Smooth muscle cell (in vitro differentiated cells): Measurements from ENCODE around the gene RBM34. TPM values are rescaled to one million over a fixed set of nuclear protein-coding genes. Genes with fewer than 3 reads are reported as not detected.

ENCODE experiments used
- DNase-seq: peaks from one replicate; lab custom pipeline; 2025; ENCODE audit not compliant: unreplicated experiment; lab: John Stamatoyannopoulos, UW
- H2AFZ ChIP-seq: fragments of 200-600 bp; sonication (generic); 2 replicates; pipeline ENCODE4 v1.6.0; 2016; ENCODE audit warnings: antibody characterized with exemption, low read depth, mild to moderate bottlenecking
- H3F3A ChIP-seq: fragments of 200-600 bp; sonication (generic); 2 replicates; pipeline ENCODE4 v1.6.0; 2017; ENCODE audit warnings: antibody characterized with exemption, low read depth
- H3K27ac ChIP-seq: fragments of 200-600 bp; sonication (generic); 2 replicates; pipeline ENCODE4 v1.5.1; 2016; ENCODE audit warnings: low read depth, mild to moderate bottlenecking
- H3K27me3 ChIP-seq: fragments of 200-600 bp; sonication (generic); 2 replicates; pipeline ENCODE4 v1.6.1; 2016; ENCODE audit warnings: low read depth, mild to moderate bottlenecking
- H3K36me3 ChIP-seq: fragments of 200-600 bp; sonication (generic); 2 replicates; pipeline ENCODE4 v1.5.1; 2016; ENCODE audit warnings: low read depth
- H3K4me1 ChIP-seq: fragments of 200-600 bp; sonication (generic); 2 replicates; pipeline ENCODE4 v1.5.1; 2016; ENCODE audit warnings: low read depth
- H3K4me2 ChIP-seq: fragments of 200-600 bp; sonication (generic); 2 replicates; pipeline ENCODE4 v1.6.0; 2016; ENCODE audit warnings: mild to moderate bottlenecking
- H3K4me3 ChIP-seq: fragments of 200-600 bp; sonication (generic); 2 replicates; pipeline ENCODE4 v1.5.1; 2016; ENCODE audit warnings: mild to moderate bottlenecking
- H3K79me2 ChIP-seq: fragments of 200-600 bp; sonication (generic); 2 replicates; pipeline ENCODE4 v1.6.0; 2016; ENCODE audit warnings: low read depth, mild to moderate bottlenecking
- H3K9ac ChIP-seq: fragments of 200-600 bp; sonication (generic); 2 replicates; pipeline ENCODE4 v1.6.0; 2016; ENCODE audit warnings: low read depth
- H3K9me3 ChIP-seq: fragments of 200-600 bp; sonication (generic); replicated peaks from 2 replicates; pipeline ENCODE4 v1.5.1; 2016; ENCODE audit warnings: low read depth
- H4K20me1 ChIP-seq: fragments of 200-600 bp; sonication (generic); 2 replicates; pipeline ENCODE4 v1.6.0; 2016; ENCODE audit warnings: low read depth
- WGBS: methylation state at CpG from one replicate; pipeline ENCODE4 v1.1.7; 2016; ENCODE audit warnings: low lambda C conversion rate; 5-methylcytosine and 5-hydroxymethylcytosine counted together
- polyA plus RNA-seq: library from polyadenylated mRNA; unstranded; fragments of >200 nt; fragmentation: Nextera tagmentation; extraction: Ambion mirVana; gene quantifications from 2 replicates; pipeline ENCODE4 v1.2.1, GENCODE V29; 2016
- total RNA-seq: library from RNA; depleted of rRNA; stranded (reverse); fragments of >200 nt; gene quantifications from 2 replicates; pipeline ENCODE4 v1.2.3, GENCODE V29; 2014
- TF ChIP-seq, protein P1 (sequence below): fragments of 200-600 bp; sonication (generic); IDR thresholded peaks from 2 replicates; pipeline ENCODE4 v1.5.1; 2017; ENCODE audit warnings: borderline replicate concordance, mild to moderate bottlenecking, antibody characterized with exemption; ENCODE audit not compliant: insufficient read depth, poor library complexity, severe bottlenecking

Gene RBM34
- total and polyA plus RNA-seq, 2 experiments from 2014 or later, result 59.9 to 68.0 TPM

DNA sequence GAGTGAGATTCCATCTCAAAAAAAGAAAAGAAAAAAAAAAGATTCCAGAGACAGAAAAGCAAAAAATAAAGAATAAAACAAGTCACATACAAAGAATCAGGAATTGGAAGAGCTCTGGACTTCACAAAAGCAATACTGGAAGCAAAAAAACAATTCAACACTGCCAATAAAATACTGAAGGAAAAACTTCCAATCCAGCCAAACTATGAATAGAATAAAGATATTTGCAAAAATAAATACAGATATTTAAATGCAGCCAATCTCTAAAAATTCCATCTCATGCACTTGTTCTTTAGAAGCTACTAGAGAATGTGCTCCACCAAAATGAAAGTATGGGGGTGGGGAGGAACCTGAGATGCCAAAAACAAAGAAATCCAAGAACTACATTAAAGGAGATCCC, 29.4 kb upstream of the RBM34 start:
- Histone ChIP-seq H3K4me1 (no peaks in the 10 kb centered on the region), H3K27me3 (no peaks in the 10 kb centered on the region), H3K27ac (no peak overlapping the region), H3K36me3 (peaks cover 13% of the 10 kb centered on the region), H3K9me3 (no peaks in the 10 kb centered on the region), H4K20me1 (peaks cover 14% of the 10 kb centered on the region), H2AFZ (no peak overlapping the region), H3K4me2 (no peak overlapping the region), H3F3A (no peaks in the 10 kb centered on the region), H3K4me3 (no peak overlapping the region), H3K79me2 (peaks cover 9% of the 10 kb centered on the region), H3K9ac (no peak overlapping the region)
- DNase-seq, result no peak
- TF ChIP-seq, protein P1, sequence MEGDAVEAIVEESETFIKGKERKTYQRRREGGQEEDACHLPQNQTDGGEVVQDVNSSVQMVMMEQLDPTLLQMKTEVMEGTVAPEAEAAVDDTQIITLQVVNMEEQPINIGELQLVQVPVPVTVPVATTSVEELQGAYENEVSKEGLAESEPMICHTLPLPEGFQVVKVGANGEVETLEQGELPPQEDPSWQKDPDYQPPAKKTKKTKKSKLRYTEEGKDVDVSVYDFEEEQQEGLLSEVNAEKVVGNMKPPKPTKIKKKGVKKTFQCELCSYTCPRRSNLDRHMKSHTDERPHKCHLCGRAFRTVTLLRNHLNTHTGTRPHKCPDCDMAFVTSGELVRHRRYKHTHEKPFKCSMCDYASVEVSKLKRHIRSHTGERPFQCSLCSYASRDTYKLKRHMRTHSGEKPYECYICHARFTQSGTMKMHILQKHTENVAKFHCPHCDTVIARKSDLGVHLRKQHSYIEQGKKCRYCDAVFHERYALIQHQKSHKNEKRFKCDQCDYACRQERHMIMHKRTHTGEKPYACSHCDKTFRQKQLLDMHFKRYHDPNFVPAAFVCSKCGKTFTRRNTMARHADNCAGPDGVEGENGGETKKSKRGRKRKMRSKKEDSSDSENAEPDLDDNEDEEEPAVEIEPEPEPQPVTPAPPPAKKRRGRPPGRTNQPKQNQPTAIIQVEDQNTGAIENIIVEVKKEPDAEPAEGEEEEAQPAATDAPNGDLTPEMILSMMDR, result no peak

DNA sequence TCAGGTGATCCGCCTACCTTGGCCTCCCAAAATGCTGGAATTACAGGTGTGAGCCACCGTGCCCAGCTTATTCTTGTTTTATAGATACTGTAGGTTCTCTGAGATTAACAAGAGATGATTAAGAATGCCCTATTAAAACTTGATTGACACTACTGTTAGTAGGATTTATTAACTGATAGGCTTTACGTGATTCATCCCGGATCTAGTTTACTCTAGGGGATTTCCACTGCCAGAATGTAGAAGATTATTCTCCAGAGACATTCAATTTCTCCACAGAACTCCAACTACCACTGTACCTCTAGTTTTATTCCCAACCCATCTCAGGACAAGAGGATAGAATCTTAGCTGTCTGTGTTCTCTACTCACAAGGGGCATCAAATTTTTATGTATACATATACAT, 26.3 kb upstream of the RBM34 start:
- TF ChIP-seq, protein P1, result no peak
- Histone ChIP-seq H3K36me3 (peaks cover 3% of the 10 kb centered on the region), H2AFZ (no peak overlapping the region), H4K20me1 (peaks cover 14% of the 10 kb centered on the region), H3K4me2 (no peak overlapping the region), H3K9ac (no peak overlapping the region), H3K4me1 (no peaks in the 10 kb centered on the region), H3K27me3 (no peaks in the 10 kb centered on the region), H3K27ac (no peak overlapping the region), H3K9me3 (no peaks in the 10 kb centered on the region), H3K79me2 (peaks cover 12% of the 10 kb centered on the region), H3F3A (no peaks in the 10 kb centered on the region), H3K4me3 (no peak overlapping the region)
- DNase-seq, result no peak
- 89% methylated on average over 4 of the region's 4 CpGs for WGBS

DNA sequence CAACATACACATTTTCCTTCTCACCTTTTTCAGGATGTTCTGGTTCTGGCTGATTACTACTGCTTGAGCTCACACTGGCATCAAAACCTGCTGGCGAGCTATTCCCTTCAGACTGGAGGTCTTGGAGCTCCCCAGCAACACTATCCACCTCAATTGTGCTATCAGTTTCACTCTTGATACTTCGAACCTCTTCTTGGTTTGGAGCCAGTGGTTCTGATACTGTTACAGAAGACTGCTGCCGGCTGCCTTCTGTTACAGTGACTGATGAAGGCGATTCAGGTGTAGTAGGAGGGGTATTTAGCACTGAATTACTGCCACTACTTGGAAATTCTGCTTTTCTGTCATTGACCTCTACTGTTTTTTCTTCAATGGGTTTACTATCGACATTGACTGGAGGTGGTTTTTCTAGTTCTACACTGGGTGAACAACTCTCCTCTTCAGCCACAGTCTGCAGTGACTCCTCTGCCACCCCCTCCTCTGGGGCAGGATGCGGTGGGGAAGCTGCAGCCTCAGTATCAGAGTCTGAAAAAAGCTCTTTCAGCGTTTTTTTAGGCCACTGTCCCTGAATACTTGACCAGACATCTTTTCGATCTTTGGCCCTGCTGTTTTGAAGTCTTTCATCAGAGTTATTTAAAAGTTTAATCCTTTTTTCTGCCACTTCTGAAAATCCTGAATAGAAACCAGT, 20.7 kb upstream of the RBM34 start:
- no peaks in the 10 kb centered on the region for H3K9me3 ChIP-seq
- no peak overlapping the region for H3K9ac ChIP-seq
- peaks cover 19% of the 10 kb centered on the region for H4K20me1 ChIP-seq
- peaks cover 14% of the 10 kb centered on the region for H3K36me3 ChIP-seq
- H3K4me3 ChIP-seq, result no peak overlapping the region
- H3K4me2 ChIP-seq, result no peak overlapping the region
- WGBS, result 94% methylated on average over 8 of the region's 8 CpGs
- no peaks in the 10 kb centered on the region for H3K27me3 ChIP-seq
- no peaks in the 10 kb centered on the region for H3K4me1 ChIP-seq
- no peak for DNase-seq
- H2AFZ ChIP-seq, result no peak overlapping the region
- H3K79me2 ChIP-seq, result peaks cover 30% of the 10 kb centered on the region
- no peaks in the 10 kb centered on the region for H3F3A ChIP-seq
- TF ChIP-seq, protein P1, result no peak
- no peak overlapping the region for H3K27ac ChIP-seq

DNA sequence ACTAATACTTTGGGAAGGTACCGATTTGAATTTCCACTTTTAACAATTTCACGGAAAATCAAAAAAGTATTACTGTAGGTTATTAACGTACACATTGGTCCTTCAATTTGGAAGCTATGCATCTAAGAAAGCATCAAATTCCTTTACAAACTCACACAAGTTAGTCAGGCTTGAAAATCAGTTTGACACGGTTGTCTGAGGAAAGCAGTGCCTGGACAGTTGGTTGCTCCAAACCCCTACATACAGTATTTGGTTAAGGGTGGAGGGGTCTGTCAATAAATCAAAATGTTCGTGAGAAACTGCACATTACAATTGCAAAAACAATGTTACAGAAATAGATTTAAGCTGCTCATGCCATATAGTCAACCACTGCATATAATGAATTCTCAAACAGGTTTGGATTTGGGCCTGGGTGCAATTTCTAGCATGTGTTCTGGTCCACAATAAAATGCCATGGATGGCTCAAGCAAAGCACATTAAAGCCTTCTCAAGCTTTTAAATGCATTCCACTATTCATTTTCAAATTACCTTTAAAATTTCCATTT, 19.9 kb upstream of the RBM34 start:
- peaks cover 19% of the 10 kb centered on the region for H4K20me1 ChIP-seq
- no peak overlapping the region for H3K27ac ChIP-seq
- TF ChIP-seq, protein P1, result no peak
- no peaks in the 10 kb centered on the region for H3K4me1 ChIP-seq
- peaks cover 30% of the 10 kb centered on the region for H3K79me2 ChIP-seq
- H3K4me2 ChIP-seq, result no peak overlapping the region
- H3K4me3 ChIP-seq, result no peak overlapping the region
- H3F3A ChIP-seq, result no peaks in the 10 kb centered on the region
- H2AFZ ChIP-seq, result no peak overlapping the region
- H3K36me3 ChIP-seq, result peaks cover 14% of the 10 kb centered on the region
- H3K27me3 ChIP-seq, result no peaks in the 10 kb centered on the region
- WGBS, result 98% methylated on average over 5 of the region's 5 CpGs
- no peaks in the 10 kb centered on the region for H3K9me3 ChIP-seq
- no peak overlapping the region for H3K9ac ChIP-seq
- no peak for DNase-seq
